ENCODE results near the gene RBM12. TPM values are rescaled to one million over a fixed set of nuclear protein-coding genes. Genes with fewer than 3 reads are reported as not detected.

Gene RBM12
- total RNA-seq, 3 donors from 2014 or later (not counting 1 experiment from before 2014, with no cell fraction given) = 80.9 to 112 (median 89.4) TPM

GRCh38 chr20:35661053-35661452 lies 3.6 kb downstream of the RBM12 start:
- H3K27ac ChIP-seq (ENCODE audit: low read length) = peak overlapping the region; percentile 67
- intact Hi-C loops (cut with micrococcal nuclease) = loop anchor here (5.0 kb wide), 1 partner anchor 36 kb away; the partner anchor contains the start of genes NFS1 and ROMO1
- Mint-ChIP-seq H3K9me3 (no peaks in the 10 kb centered on the region), H3K36me3 (no peaks in the 10 kb centered on the region), H3K27me3 (ENCODE audit: low read depth in 2 of 2) (no peaks in the 10 kb centered on the region), H3K27ac (peak overlapping the region in 1 of 2 donors; percentile 100), H3K4me3 (peak overlapping the region; percentile 96), H3K4me1 (peaks cover 78 to 80% of the 10 kb centered on the region in 2 donors)
- 33% methylated on average over 1 of the region's 2 CpGs for WGBS (ENCODE audit: insufficient coverage)
- peaks cover 39% of the 10 kb centered on the region for H3K4me1 ChIP-seq (ENCODE audit: control insufficient read depth, insufficient read depth, low read length)
- H3K4me3 ChIP-seq (ENCODE audit: low read length) = no peak overlapping the region
- ATAC-seq (no peak), DNase-seq (peak in 1 of 2 donors; percentile 31)
- H3K9me3 ChIP-seq (ENCODE audit: control insufficient read depth, insufficient read depth, low read length) = no peaks in the 10 kb centered on the region
- peaks cover 10% of the 10 kb centered on the region for H3K36me3 ChIP-seq (ENCODE audit: control insufficient read depth, insufficient read depth, low read length)
- no peak for TF ChIP-seq CTCF (IDR thresholded peaks at IDR 0.05)
- H3K27me3 ChIP-seq (ENCODE audit: control insufficient read depth, insufficient read depth, low read length) = no peaks in the 10 kb centered on the region

GRCh38 chr20:35660122-35660937 lies 4.4 kb downstream of the RBM12 start:
- ATAC-seq = no peak
- Histone ChIP-seq H3K4me3 (ENCODE audit: low read length) (no peak overlapping the region), H3K27ac (ENCODE audit: low read length) (peak overlapping the region; percentile 67), H3K9me3 (ENCODE audit: control insufficient read depth, insufficient read depth, low read length) (no peaks in the 10 kb centered on the region), H3K27me3 (ENCODE audit: control insufficient read depth, insufficient read depth, low read length) (no peaks in the 10 kb centered on the region), H3K4me1 (ENCODE audit: control insufficient read depth, insufficient read depth, low read length) (peaks cover 37% of the 10 kb centered on the region), H3K36me3 (ENCODE audit: control insufficient read depth, insufficient read depth, low read length) (peaks cover 14% of the 10 kb centered on the region)
- intact Hi-C loops (cut with micrococcal nuclease) = loop anchor here (1.0 to 5.0 kb wide), 2 partner anchors 37 to 42 kb away; partner anchors contain the start of genes NFS1 and ROMO1
- no peak for TF ChIP-seq CTCF (IDR thresholded peaks at IDR 0.05)
- H3K36me3 Mint-ChIP-seq = no peaks in the 10 kb centered on the region
- peak overlapping the region; percentile 96 for H3K4me3 Mint-ChIP-seq
- peak overlapping the region in 1 of 2 donors; percentile 100 for H3K27ac Mint-ChIP-seq
- no peaks in the 10 kb centered on the region for H3K27me3 Mint-ChIP-seq (ENCODE audit: low read depth in 2 of 2)
- peaks cover 78 to 80% of the 10 kb centered on the region in 2 donors for H3K4me1 Mint-ChIP-seq
- no peaks in the 10 kb centered on the region for H3K9me3 Mint-ChIP-seq
- 70% methylated on average over 10 of the region's 10 CpGs for WGBS (ENCODE audit: insufficient coverage)
- no peak for DNase-seq

GRCh38 chr20:35657271-35657670 lies 7.4 kb downstream of the RBM12 start:
- 0% methylated on average over 1 of the region's 1 CpG for WGBS (ENCODE audit: insufficient coverage)
- peaks cover 52 to 54% of the 10 kb centered on the region in 2 donors for H3K4me1 Mint-ChIP-seq

More at GRCh38 chr20:35657271-35657670, 7.4 kb downstream of the RBM12 start:
- intact Hi-C loops (cut with micrococcal nuclease) = no loop called here
- Mint-ChIP-seq H3K27ac (peak overlapping the region in 1 of 2 donors; percentile 100), H3K4me3 (peak overlapping the region; percentile 29), H3K36me3 (no peaks in the 10 kb centered on the region), H3K9me3 (no peaks in the 10 kb centered on the region), H3K27me3 (ENCODE audit: low read depth in 2 of 2) (no peaks in the 10 kb centered on the region)
- Histone ChIP-seq H3K27me3 (ENCODE audit: control insufficient read depth, insufficient read depth, low read length) (no peaks in the 10 kb centered on the region), H3K4me1 (ENCODE audit: control insufficient read depth, insufficient read depth, low read length) (peaks cover 29% of the 10 kb centered on the region), H3K9me3 (ENCODE audit: control insufficient read depth, insufficient read depth, low read length) (no peaks in the 10 kb centered on the region), H3K36me3 (ENCODE audit: control insufficient read depth, insufficient read depth, low read length) (peaks cover 43% of the 10 kb centered on the region), H3K27ac (ENCODE audit: low read length) (no peak overlapping the region), H3K4me3 (ENCODE audit: low read length) (no peak overlapping the region)
- ATAC-seq (no peak), DNase-seq (peak in 1 of 2 donors; percentile 28)
- no peak for TF ChIP-seq CTCF (IDR thresholded peaks at IDR 0.05)

Measured in natural killer cell (primary cell).